Mesendoderm (in vitro differentiated cells): ENCODE results near the gene ZFYVE1.
"Not testable (repeated sequence)": the region's sequence is repeated elsewhere in the genome, so short reads cannot be mapped to it uniquely, and the experiment has no call there.

Experiments used
- DNase-seq: peaks from one replicate; pipeline ENCODE4 v3.0.0; 2013
- H2AK5ac ChIP-seq: 2 replicates; pipeline ENCODE4 v1.6.1; 2013; ENCODE audit warnings: low read length, inconsistent platforms
- H2BK120ac ChIP-seq: 2 replicates; pipeline ENCODE4 v1.6.1; 2013; ENCODE audit warnings: low read depth, mild to moderate bottlenecking, low read length, moderate library complexity, mixed read lengths
- H2BK15ac ChIP-seq: replicated peaks from 2 replicates; pipeline ENCODE4 v1.6.1; 2013; ENCODE audit warnings: low read depth, mild to moderate bottlenecking, moderate library complexity
- H2BK5ac ChIP-seq: 2 replicates; pipeline ENCODE4 v1.6.1; 2013; ENCODE audit warnings: low read length, inconsistent platforms
- H3K18ac ChIP-seq: 2 replicates; pipeline ENCODE4 v1.6.1; 2013; ENCODE audit warnings: mild to moderate bottlenecking, low read length, mixed read lengths
- H3K23ac ChIP-seq: one replicate; pipeline ENCODE4 v1.6.1; 2013; ENCODE audit warnings: low read length
- H3K27ac ChIP-seq: 2 replicates; pipeline ENCODE4 v1.5.1; 2013; ENCODE audit warnings: low read depth, mild to moderate bottlenecking, inconsistent platforms, low read length, moderate library complexity
- H3K27me3 ChIP-seq: 2 replicates; pipeline ENCODE4 v1.6.1; 2013; ENCODE audit warnings: low read length, control low read depth, mild to moderate bottlenecking, inconsistent platforms; ENCODE audit not compliant: insufficient read depth, poor library complexity
- H3K36me3 ChIP-seq: 2 replicates; pipeline ENCODE4 v1.6.1; 2013; ENCODE audit warnings: low read length, inconsistent platforms; ENCODE audit not compliant: control insufficient read depth, insufficient read depth
- H3K4ac ChIP-seq: one replicate; pipeline ENCODE4 v1.6.1; 2013; ENCODE audit warnings: low read depth, mild to moderate bottlenecking, low read length, moderate library complexity
- H3K4me1 ChIP-seq: 2 replicates; pipeline ENCODE4 v1.6.1; 2013; ENCODE audit warnings: low read depth, low read length, inconsistent platforms; ENCODE audit not compliant: control insufficient read depth
- H3K4me2 ChIP-seq: 2 replicates; pipeline ENCODE4 v1.6.1; 2013; ENCODE audit warnings: low read length
- H3K4me3 ChIP-seq: 2 replicates; pipeline ENCODE4 v1.5.1; 2013; ENCODE audit warnings: mild to moderate bottlenecking, low read length
- H3K56ac ChIP-seq: one replicate; pipeline ENCODE4 v1.6.1; 2013; ENCODE audit warnings: low read length
- H3K79me1 ChIP-seq: 2 replicates; pipeline ENCODE4 v1.6.1; 2013; ENCODE audit warnings: low read length, inconsistent platforms
- H3K79me2 ChIP-seq: 2 replicates; pipeline ENCODE4 v1.6.1; 2013; ENCODE audit warnings: mild to moderate bottlenecking, low read length; ENCODE audit not compliant: control insufficient read depth, insufficient read depth
- H3K9ac ChIP-seq: 2 replicates; pipeline ENCODE4 v1.6.1; 2013; ENCODE audit warnings: low read length, inconsistent platforms
- H4K5ac ChIP-seq: one replicate; pipeline ENCODE4 v1.6.1; 2013; ENCODE audit warnings: low read length
- H4K8ac ChIP-seq: one replicate; pipeline ENCODE4 v1.6.1; 2013; ENCODE audit warnings: low read depth, mild to moderate bottlenecking, control low read depth, low read length, moderate library complexity
- WGBS: extraction: QIAGEN DNeasy Blood & Tissue Kit; methylation state at CpG from one replicate; pipeline ENCODE4 v1.1.7; 2013; ENCODE audit warnings: low lambda C conversion rate, missing lambda C conversion rate; ENCODE audit not compliant: insufficient coverage; ENCODE audit errors: extremely low coverage; 5-methylcytosine and 5-hydroxymethylcytosine counted together

Gene ZFYVE1

DNA sequence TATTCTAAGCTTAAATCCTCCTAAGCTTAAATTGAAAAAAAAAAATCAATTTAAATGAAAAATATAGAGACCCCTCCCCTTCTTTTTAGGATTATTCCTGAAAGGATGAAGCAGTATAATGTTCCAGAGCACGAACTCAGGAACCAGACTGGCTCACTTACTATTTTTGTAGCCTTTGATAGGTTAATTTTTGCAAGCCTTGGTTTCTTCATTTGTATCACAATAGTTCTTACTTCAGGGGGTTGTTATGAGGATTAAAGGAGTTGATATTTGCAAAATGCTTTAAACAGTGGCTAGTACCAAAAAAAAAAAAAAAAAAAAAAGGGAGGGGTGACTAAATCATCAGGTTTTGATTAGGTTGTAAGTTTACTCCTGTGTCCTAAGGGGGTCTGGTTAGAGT, 28.3 kb upstream of the ZFYVE1 start:
- Histone ChIP-seq H4K5ac (no peak overlapping the region), H2BK120ac (no peak overlapping the region), H3K18ac (no peak overlapping the region), H2BK15ac (no peak overlapping the region), H3K9ac (no peak overlapping the region), H3K4me1 (no peaks in the 10 kb centered on the region), H3K56ac (no peak overlapping the region), H3K36me3 (no peaks in the 10 kb centered on the region), H3K27me3 (no peaks in the 10 kb centered on the region), H3K23ac (no peak overlapping the region), H4K8ac (no peak overlapping the region), H3K4me2 (no peak overlapping the region), H2AK5ac (no peak overlapping the region), H3K79me2 (peaks cover 13% of the 10 kb centered on the region), H3K79me1 (no peaks in the 10 kb centered on the region), H2BK5ac (no peak overlapping the region), H3K4ac (no peak overlapping the region), H3K4me3 (no peak overlapping the region), H3K27ac (no peak overlapping the region)
- no peak for DNase-seq
- no CpG with 5 or more reads among the region's 1 CpG for WGBS

DNA sequence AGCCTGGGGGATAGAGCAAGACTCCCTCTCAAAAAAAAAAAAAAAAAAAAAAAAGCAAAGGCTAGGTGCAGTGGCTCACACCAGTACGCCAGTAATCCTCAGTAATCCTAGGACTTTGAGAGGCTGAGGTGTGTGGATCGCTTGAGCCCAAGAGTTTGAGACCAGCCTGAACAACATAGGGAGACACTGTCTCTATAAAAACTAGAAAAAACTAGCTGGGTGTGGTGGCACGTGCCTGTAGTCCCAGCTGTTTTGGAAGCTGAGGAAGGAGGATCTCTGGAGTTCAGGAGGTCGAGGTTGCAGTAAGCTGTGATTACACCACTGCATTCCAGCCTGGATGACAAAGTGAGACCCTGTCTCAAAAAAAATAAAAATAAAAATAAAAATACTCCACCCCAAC, 22.5 kb upstream of the ZFYVE1 start:
- no peak for DNase-seq
- H3K56ac ChIP-seq: no peak overlapping the region
- no peak overlapping the region for H2BK5ac ChIP-seq
- H3K36me3 ChIP-seq: no peaks in the 10 kb centered on the region
- H3K27ac ChIP-seq: no peak overlapping the region
- H2BK120ac ChIP-seq: no peak overlapping the region
- H3K9ac ChIP-seq: no peak overlapping the region
- no peaks in the 10 kb centered on the region for H3K27me3 ChIP-seq
- H4K5ac ChIP-seq: no peak overlapping the region
- H2AK5ac ChIP-seq: no peak overlapping the region
- H3K4ac ChIP-seq: no peak overlapping the region
- H3K4me3 ChIP-seq: no peak overlapping the region
- H3K18ac ChIP-seq: no peak overlapping the region
- WGBS: no CpG with 5 or more reads among the region's 4 CpGs
- H4K8ac ChIP-seq: no peak overlapping the region
- no peaks in the 10 kb centered on the region for H3K79me2 ChIP-seq
- H3K79me1 ChIP-seq: no peaks in the 10 kb centered on the region
- no peak overlapping the region for H2BK15ac ChIP-seq
- no peaks in the 10 kb centered on the region for H3K4me1 ChIP-seq
- no peak overlapping the region for H3K4me2 ChIP-seq
- H3K23ac ChIP-seq: no peak overlapping the region

- Histone ChIP-seq H2AK5ac (no peak overlapping the region), H3K27me3 (no peaks in the 10 kb centered on the region), H2BK120ac (no peak overlapping the region), H3K27ac (no peak overlapping the region), H3K4ac (no peak overlapping the region), H3K23ac (no peak overlapping the region), H2BK15ac (no peak overlapping the region), H3K56ac (no peak overlapping the region), H3K79me2 (no peaks in the 10 kb centered on the region), H3K18ac (no peak overlapping the region), H3K9ac (no peak overlapping the region), H3K4me1 (no peaks in the 10 kb centered on the region), H2BK5ac (no peak overlapping the region), H4K8ac (no peak overlapping the region), H3K36me3 (no peaks in the 10 kb centered on the region), H4K5ac (no peak overlapping the region), H3K4me3 (no peak overlapping the region), H3K4me2 (no peak overlapping the region), H3K79me1 (no peaks in the 10 kb centered on the region)
- no peak for DNase-seq
- no CpG with 5 or more reads among the region's 1 CpG for WGBS
Measured at GRCh38 chr14:73047808-73048207, 20.9 kb upstream of the ZFYVE1 start.

GRCh38 chr14:73036706-73037450, 10.0 kb upstream of the ZFYVE1 start:
- H2BK5ac ChIP-seq, H4K8ac ChIP-seq, H3K4me3 ChIP-seq, H3K27me3 ChIP-seq, H2AK5ac ChIP-seq, H3K4ac ChIP-seq, H3K79me2 ChIP-seq, H2BK120ac ChIP-seq, H3K23ac ChIP-seq, H3K4me2 ChIP-seq, H3K18ac ChIP-seq, H3K9ac ChIP-seq, H3K4me1 ChIP-seq, H4K5ac ChIP-seq, H3K27ac ChIP-seq, H3K56ac ChIP-seq, DNase-seq, H2BK15ac ChIP-seq, H3K36me3 ChIP-seq, H3K79me1 ChIP-seq: not testable (repeated sequence)
- no CpG with 5 or more reads among the region's 9 CpGs for WGBS

DNA sequence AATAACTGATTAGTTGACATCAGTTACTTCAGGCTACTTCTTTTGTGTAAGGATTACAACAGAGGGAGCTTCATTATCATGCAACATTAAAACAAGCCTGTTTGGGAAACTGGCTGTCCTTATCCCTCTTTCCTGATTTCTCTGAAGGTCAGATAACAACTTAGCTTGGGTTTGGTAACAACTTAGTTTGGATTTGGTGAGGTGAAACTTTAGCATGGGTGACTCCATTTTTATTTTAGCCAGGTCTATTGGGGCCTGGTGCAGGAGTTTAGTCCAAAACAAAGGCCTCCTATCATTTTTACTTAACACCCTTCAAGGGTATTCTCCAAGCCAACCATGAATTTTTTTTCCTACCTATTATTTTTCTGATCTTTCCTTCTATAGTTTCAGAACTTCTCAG, 1.1 kb upstream of the ZFYVE1 start:
- no peaks in the 10 kb centered on the region for H3K79me2 ChIP-seq
- no peak overlapping the region for H3K9ac ChIP-seq
- H2BK120ac ChIP-seq: no peak overlapping the region
- H3K79me1 ChIP-seq: no peaks in the 10 kb centered on the region
- H4K8ac ChIP-seq: no peak overlapping the region
- H2BK15ac ChIP-seq: no peak overlapping the region
- no peak overlapping the region for H2BK5ac ChIP-seq
- H3K27ac ChIP-seq: no peak overlapping the region
- H3K36me3 ChIP-seq: peaks cover 2% of the 10 kb centered on the region
- no peak overlapping the region for H3K4me2 ChIP-seq
- H3K56ac ChIP-seq: no peak overlapping the region
- H3K4ac ChIP-seq: no peak overlapping the region
- no peak overlapping the region for H4K5ac ChIP-seq
- H3K23ac ChIP-seq: no peak overlapping the region
- no peak overlapping the region for H2AK5ac ChIP-seq
- no peak for DNase-seq
- no peak overlapping the region for H3K4me3 ChIP-seq
- no peak overlapping the region for H3K18ac ChIP-seq
- H3K27me3 ChIP-seq: no peaks in the 10 kb centered on the region
- H3K4me1 ChIP-seq: no peaks in the 10 kb centered on the region

DNA sequence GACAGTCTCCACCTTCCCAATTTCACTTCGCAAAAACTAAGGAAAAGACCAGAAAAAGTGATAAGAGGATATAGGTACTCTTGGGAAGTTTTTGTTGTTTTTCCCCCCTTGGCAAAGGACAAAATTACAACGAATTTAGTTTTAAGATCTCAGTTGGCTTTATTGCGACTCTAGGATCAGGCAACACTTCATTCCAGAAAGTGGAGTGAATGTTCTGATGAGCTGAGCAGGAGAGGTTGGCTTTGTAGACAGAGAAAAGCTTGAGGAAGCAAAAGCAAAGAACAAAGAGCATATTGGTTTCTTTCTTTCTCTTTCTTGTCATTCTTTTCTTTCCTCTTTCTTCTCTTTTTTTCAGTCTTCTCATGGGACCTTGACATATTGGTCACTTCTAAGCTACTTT, 640 bp upstream of the ZFYVE1 start:
- Histone ChIP-seq H3K56ac (no peak overlapping the region), H2BK5ac (no peak overlapping the region), H2BK120ac (no peak overlapping the region), H3K27me3 (no peaks in the 10 kb centered on the region), H4K8ac (no peak overlapping the region), H3K18ac (no peak overlapping the region), H3K23ac (no peak overlapping the region), H3K4ac (no peak overlapping the region), H3K4me2 (no peak overlapping the region), H3K79me1 (no peaks in the 10 kb centered on the region), H3K79me2 (no peaks in the 10 kb centered on the region), H3K9ac (no peak overlapping the region), H3K4me1 (no peaks in the 10 kb centered on the region), H2AK5ac (no peak overlapping the region), H3K27ac (no peak overlapping the region), H3K36me3 (peaks cover 2% of the 10 kb centered on the region), H2BK15ac (no peak overlapping the region), H3K4me3 (no peak overlapping the region), H4K5ac (no peak overlapping the region)
- WGBS: no CpG with 5 or more reads among the region's 3 CpGs
- DNase-seq: no peak
